OCI-LY1 (cell line): ENCODE measurements around the gene ORM2.

ENCODE experiments used
- CTCF ChIP-seq: fragments of 200-600 bp; sonication (generic), shearing (Covaris generic); IDR thresholded peaks from 2 replicates; pipeline ENCODE4 v1.5.1; 2017; ENCODE audit warnings: mild to moderate bottlenecking, antibody characterized with exemption, low read length, moderate library complexity, mixed read lengths
- EZH2 ChIP-seq: fragments of 200-600 bp; sonication (generic), shearing (Covaris generic); IDR thresholded peaks from 2 replicates; pipeline ENCODE4 v1.8.0; 2017; ENCODE audit warnings: borderline replicate concordance, mixed run types, mild to moderate bottlenecking, antibody characterized with exemption, low read length, moderate library complexity, mixed read lengths

- peak; percentile 16; the same call in 1 of the 2 replicates for TF ChIP-seq CTCF
- TF ChIP-seq EZH2 = no peak
Observed at GRCh38 chr9:114378883-114379282, 49.2 kb downstream of the ORM2 start.
